IMR-90 (cell line): ENCODE results near the gene PRL. TPM values are rescaled to one million over a fixed set of nuclear protein-coding genes. Genes with fewer than 3 reads are reported as not detected.
A peak's percentile ranks its signal among the peaks of the same experiment; 100 is the strongest.

Experiments
- ATAC-seq: fragments of 200-7000 bp; cut with Tn5 transposase; 2 replicates; pipeline ENCODE4 v1.9.1; 2020; ENCODE audit warnings: low read depth, mild to moderate bottlenecking, moderate library complexity
- BruUV-seq: library from RNA; stranded (reverse); fragments of 400-500 nt; replicated peaks from 2 replicates; lab custom pipeline; 2021; lab: Mats Ljungman, UMichigan
- CTCF ChIA-PET: fragments of 300-600 bp; formaldehyde crosslinking; extraction: SDS; loops from one replicate; lab custom pipeline; 2021; ENCODE audit warnings: antibody characterized with exemption; lab: Yijun Ruan, JAX
- POLR2A ChIA-PET: fragments of 300-600 bp; sonication (Branson Sonifier 250); formaldehyde crosslinking; loops from one replicate; lab custom pipeline; 2022; ENCODE audit warnings: antibody characterized with exemption; ENCODE audit not compliant: unreplicated experiment; lab: Charles Lee
- DNase-seq: peaks from one replicate; pipeline ENCODE4 v3.0.0; 2013
- H2AFZ ChIP-seq: replicated peaks from 2 replicates; pipeline ENCODE3; 2013; ENCODE audit warnings: low read length, mild to moderate bottlenecking; ENCODE audit not compliant: poor library complexity
- H2AK5ac ChIP-seq: 2 replicates; pipeline ENCODE4 v1.6.1; 2013; ENCODE audit warnings: low read depth, low read length, inconsistent platforms
- H2AK9ac ChIP-seq: replicated peaks from 2 replicates; pipeline ENCODE3; 2013; ENCODE audit warnings: mild to moderate bottlenecking, low read depth, low read length, moderate library complexity; ENCODE audit not compliant: poor library complexity
- H2BK120ac ChIP-seq: 2 replicates; pipeline ENCODE4 v1.6.1; 2013; ENCODE audit warnings: low read depth, low read length, inconsistent platforms
- H2BK15ac ChIP-seq: 3 replicates; pipeline ENCODE4 v1.6.1; 2013; ENCODE audit warnings: low read depth, low read length, inconsistent platforms
- H2BK20ac ChIP-seq: 2 replicates; pipeline ENCODE4 v1.6.1; 2013; ENCODE audit warnings: low read depth, mild to moderate bottlenecking, inconsistent platforms, low read length, moderate library complexity
- H2BK5ac ChIP-seq: 2 replicates; pipeline ENCODE4 v1.6.1; 2013; ENCODE audit warnings: mild to moderate bottlenecking, low read depth, low read length, inconsistent platforms; ENCODE audit not compliant: poor library complexity, severe bottlenecking
- H3K14ac ChIP-seq: replicated peaks from 2 replicates; pipeline ENCODE4 v1.6.1; 2013; ENCODE audit warnings: low read depth, low read length, inconsistent platforms
- H3K18ac ChIP-seq: 2 replicates; pipeline ENCODE4 v1.6.1; 2013; ENCODE audit warnings: low read depth, low read length, control low read depth
- H3K23ac ChIP-seq: 2 replicates; pipeline ENCODE4 v1.6.1; 2013; ENCODE audit warnings: low read depth, low read length, inconsistent platforms
- H3K27ac ChIP-seq: 2 replicates; pipeline ENCODE4 v1.5.1; 2013; ENCODE audit warnings: mild to moderate bottlenecking, control low read depth, low read length; ENCODE audit not compliant: insufficient read depth
- H3K27me3 ChIP-seq: 2 replicates; pipeline ENCODE4 v1.6.1; 2013; ENCODE audit warnings: low read length; ENCODE audit not compliant: control insufficient read depth, insufficient read depth
- H3K36me3 ChIP-seq: 2 replicates; pipeline ENCODE4 v1.6.1; 2013; ENCODE audit warnings: low read length, mixed read lengths; ENCODE audit not compliant: control insufficient read depth, insufficient read depth
- H3K4ac ChIP-seq: 2 replicates; pipeline ENCODE4 v1.6.1; 2013; ENCODE audit warnings: low read depth, low read length, inconsistent platforms
- H3K4me1 ChIP-seq: 2 replicates; pipeline ENCODE4 v1.6.1; 2013; ENCODE audit warnings: low read length, mixed read lengths; ENCODE audit not compliant: control insufficient read depth, insufficient read depth
- H3K4me2 ChIP-seq: 2 replicates; pipeline ENCODE4 v1.6.1; 2013; ENCODE audit warnings: low read depth, mild to moderate bottlenecking, control low read depth, low read length, moderate library complexity
- H3K4me3 ChIP-seq: 2 replicates; pipeline ENCODE4 v1.5.1; 2013; ENCODE audit warnings: low read depth, mild to moderate bottlenecking, control low read depth, low read length, moderate library complexity; ENCODE audit not compliant: insufficient read depth
- H3K56ac ChIP-seq: 2 replicates; pipeline ENCODE4 v1.6.1; 2013; ENCODE audit warnings: low read length, inconsistent platforms; ENCODE audit not compliant: insufficient read depth; ENCODE audit errors: extremely low read depth
- H3K79me1 ChIP-seq, 2 experiments: 2 replicates each; pipeline ENCODE4 v1.6.1; 2013; ENCODE audit warnings: low read length in 2 of 2, inconsistent platforms in 1 of 2, low read depth in 1 of 2
- H3K9ac ChIP-seq: 2 replicates; pipeline ENCODE4 v1.6.1; 2013; ENCODE audit warnings: low read depth, low read length, control low read depth
- H3K9me1 ChIP-seq: 2 replicates; pipeline ENCODE4 v1.6.1; 2013; ENCODE audit warnings: low read length, inconsistent platforms; ENCODE audit not compliant: insufficient read depth
- H3K9me3 ChIP-seq: 2 replicates; pipeline ENCODE4 v1.6.1; 2013; ENCODE audit warnings: low read length; ENCODE audit not compliant: control insufficient read depth, insufficient read depth
- H4K20me1 ChIP-seq: 2 replicates; pipeline ENCODE4 v1.6.1; 2013; ENCODE audit warnings: low read length, inconsistent platforms; ENCODE audit not compliant: insufficient read depth
- H4K5ac ChIP-seq: 2 replicates; pipeline ENCODE4 v1.6.1; 2013; ENCODE audit warnings: mild to moderate bottlenecking, low read depth, low read length, control low read depth
- H4K8ac ChIP-seq, 2 experiments: 2 replicates each; pipeline ENCODE4 v1.6.1; 2013; ENCODE audit warnings: low read depth in 2 of 2, low read length in 2 of 2, control low read depth in 1 of 2, inconsistent platforms in 1 of 2
- H4K91ac ChIP-seq: 2 replicates; pipeline ENCODE4 v1.6.1; 2013; ENCODE audit warnings: low read depth, low read length, inconsistent platforms; ENCODE audit not compliant: insufficient read depth
- BHLHE40 ChIP-seq: fragments of 150-350 bp; IDR thresholded peaks from 2 replicates; pipeline ENCODE4 v1.6.1; 2016; ENCODE audit warnings: mild to moderate bottlenecking, low read depth, low read length
- FOS ChIP-seq: fragments of 150-350 bp; IDR thresholded peaks from 2 replicates; pipeline ENCODE4 v1.6.1; 2016; ENCODE audit warnings: low read depth, low read length
- MXI1 ChIP-seq: IDR thresholded peaks from 2 replicates; pipeline ENCODE4 v1.6.1; 2012; ENCODE audit warnings: low read depth, mild to moderate bottlenecking, low read length, moderate library complexity, borderline replicate concordance
- RFX5 ChIP-seq: IDR thresholded peaks from 2 replicates; pipeline ENCODE4 v1.8.0; 2012; ENCODE audit warnings: low read depth, mild to moderate bottlenecking, low read length, moderate library complexity
- whole genome bisulfite sequencing, 2 experiments: methylation state at CpG; one replicate each; pipeline versions ENCODE4 v1.1.5 to v1.1.7; 2013; ENCODE audit warnings: missing lambda C conversion rate in 2 of 2; ENCODE audit not compliant: insufficient read length in 1 of 2; ENCODE audit errors: extremely low coverage in 2 of 2; 5-methylcytosine and 5-hydroxymethylcytosine counted together
- dilution Hi-C: fragments of 300-500 bp; cut with HindIII; formaldehyde crosslinking; loops from one replicate; pipeline ENCODE4 v1.14.3; 2018; ENCODE audit warnings: low sequenced_read_pairs; ENCODE audit not compliant: unreplicated experiment
- in situ Hi-C: fragments of 300-500 bp; cut with MboI; formaldehyde crosslinking; loops from 3 replicates; pipeline ENCODE4 v1.14.3; 2019; ENCODE audit warnings: low sequenced_read_pairs, inconsistent platforms, mixed read lengths
- intact Hi-C: fragments of 100-400 bp; cut with micrococcal nuclease; formaldehyde crosslinking; loops from 2 replicates; pipeline ENCODE4 v1.10.0; 2022
- polyA plus RNA-seq, 3 experiments: library from polyadenylated mRNA; depleted of rRNA; stranded (reverse); fragments of >200 nt; gene quantifications; 2 replicates each; pipeline ENCODE4 v1.2.3, GENCODE V29; 2012; ENCODE audit warnings: low replicate concordance in 1 of 3
- total RNA-seq: library from RNA; depleted of rRNA; stranded (reverse); fragments of >200 nt; gene quantifications from 2 replicates; pipeline ENCODE4 v1.2.3, GENCODE V29; 2012

The PRL gene
- total and polyA plus RNA-seq, 2 of the 4 experiments (the other 2 are of a cell fraction) = not detected

GRCh38 chr6:22322103-22323030 is 25.5 kb upstream of the PRL start (continued):
- no peak for TF ChIP-seq MXI1

- peak; percentile 94 for ATAC-seq
- no peaks in the 10 kb centered on the region for H3K79me1 ChIP-seq
- no peaks in the 10 kb centered on the region for H4K20me1 ChIP-seq
- no peak overlapping the region for H2BK120ac ChIP-seq
- H3K18ac ChIP-seq = no peak overlapping the region
- no peak overlapping the region for H4K5ac ChIP-seq
- no peak overlapping the region; a peak in 1 of 4 replicates for H4K8ac ChIP-seq
- dilution Hi-C loops (no loop called here), intact Hi-C loops (loop anchor here (5.0 to 10.0 kb wide), 3 partner anchors 173 to 554 kb away; no protein-coding TSS in a partner anchor), in situ Hi-C loops (no loop called here)
- peaks cover 15% of the 10 kb centered on the region for H3K4me1 ChIP-seq
- no CpG with 5 or more reads among the region's 1 CpG for WGBS, 2 experiments
- POLR2A ChIA-PET = no interaction called here
- H3K9ac ChIP-seq = no peak overlapping the region
- H3K4me3 ChIP-seq = no peak overlapping the region
- H4K91ac ChIP-seq = no peak overlapping the region
- H2BK15ac ChIP-seq = no peak overlapping the region
- H3K4ac ChIP-seq = no peak overlapping the region
- H3K9me1 ChIP-seq = no peaks in the 10 kb centered on the region
- H3K27me3 ChIP-seq = no peaks in the 10 kb centered on the region
- H3K9me3 ChIP-seq = peaks cover 2% of the 10 kb centered on the region; the same call in 1 of the 2 replicates
- no peak overlapping the region for H2AK5ac ChIP-seq
- BruUV-seq = no TSS peak
- peak; percentile 93 for DNase-seq
- H3K36me3 ChIP-seq = no peaks in the 10 kb centered on the region
- H3K23ac ChIP-seq = no peak overlapping the region
- H3K27ac ChIP-seq = no peak overlapping the region
- TF ChIP-seq FOS (peak; percentile 83), BHLHE40 (peak; percentile 83), RFX5 (no peak)
- H3K4me2 ChIP-seq = no peak overlapping the region
- no peak overlapping the region for H3K56ac ChIP-seq
- H2BK5ac ChIP-seq = no peak overlapping the region
- no peak overlapping the region for H3K14ac ChIP-seq
- no peak overlapping the region for H2BK20ac ChIP-seq
- no peak overlapping the region for H2AFZ ChIP-seq
- CTCF ChIA-PET = no interaction called here
- H2AK9ac ChIP-seq = no peak overlapping the region
Observed at GRCh38 chr6:22320750-22321149, 23.9 kb upstream of the PRL start.
